HG03025 (cell line): ENCODE data around the gene IFI6.
A peak's percentile ranks its signal among the peaks of the same experiment; 100 is the strongest.

Experiments
- ATAC-seq: cut with Tn5 transposase; IDR thresholded peaks from one replicate; pipeline ENCODE4 v1.9.1; 2021; ENCODE audit warnings: mild to moderate bottlenecking, moderate library complexity; ENCODE audit not compliant: unreplicated experiment, low FRiP score

Gene IFI6

DNA sequence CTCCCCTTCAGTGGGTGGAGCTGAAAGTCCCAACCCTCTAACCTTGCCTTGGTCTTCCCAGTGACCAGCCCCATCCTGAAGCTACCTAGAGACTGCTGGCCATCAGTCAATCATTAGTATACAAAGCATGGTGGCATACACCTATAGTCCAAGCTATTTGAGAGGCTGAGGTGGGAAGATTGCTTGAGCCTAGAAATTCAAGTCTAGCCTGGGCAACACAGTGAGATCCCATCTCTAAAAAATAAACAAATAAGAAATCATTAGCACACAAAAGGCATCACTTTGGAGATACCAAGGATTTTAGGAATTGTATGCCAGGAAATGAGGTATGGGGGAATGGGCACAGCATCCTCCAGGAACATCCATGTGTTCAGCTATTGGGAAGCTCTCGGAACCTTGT, 4.4 kb upstream of the IFI6 start:
- no peak for ATAC-seq

DNA sequence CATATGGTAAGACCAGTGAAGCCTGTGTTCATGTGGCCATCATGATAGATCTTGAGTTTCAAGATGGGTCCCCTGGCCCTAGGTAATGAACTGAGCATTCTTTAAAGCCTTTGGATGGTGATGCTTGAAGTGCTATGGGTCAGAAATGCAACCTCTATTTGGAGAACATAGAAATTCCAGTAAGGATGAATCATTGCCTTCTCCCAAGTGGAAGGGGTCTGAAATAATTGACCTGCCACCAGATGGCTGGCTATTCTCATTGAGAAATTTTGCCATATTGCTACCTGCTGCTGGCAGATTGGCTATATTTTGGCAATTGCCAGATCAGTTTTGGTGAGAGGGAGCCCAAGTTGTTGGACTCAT, 739 bp upstream of the IFI6 start:
- no peak for ATAC-seq

DNA sequence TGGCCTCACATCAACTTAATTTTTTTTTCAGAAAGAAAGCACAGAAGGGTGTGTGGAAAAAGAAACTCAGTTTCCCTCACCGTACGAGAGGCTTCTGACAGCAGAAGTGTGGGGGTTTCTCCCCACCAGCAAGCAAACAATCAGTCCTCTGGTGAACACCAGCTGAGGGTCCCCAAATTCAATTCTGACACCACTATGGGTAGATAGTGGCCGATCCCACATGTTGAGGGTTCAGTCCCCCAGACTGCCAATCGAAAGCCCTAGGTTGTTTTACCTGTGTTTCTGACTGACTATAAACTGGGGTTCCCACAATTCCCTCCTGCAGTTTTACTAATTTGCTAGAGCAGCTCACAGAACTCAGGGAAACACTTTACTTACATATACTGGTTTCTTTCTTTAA, 2.1 kb downstream of the IFI6 start:
- ATAC-seq, result no peak

DNA sequence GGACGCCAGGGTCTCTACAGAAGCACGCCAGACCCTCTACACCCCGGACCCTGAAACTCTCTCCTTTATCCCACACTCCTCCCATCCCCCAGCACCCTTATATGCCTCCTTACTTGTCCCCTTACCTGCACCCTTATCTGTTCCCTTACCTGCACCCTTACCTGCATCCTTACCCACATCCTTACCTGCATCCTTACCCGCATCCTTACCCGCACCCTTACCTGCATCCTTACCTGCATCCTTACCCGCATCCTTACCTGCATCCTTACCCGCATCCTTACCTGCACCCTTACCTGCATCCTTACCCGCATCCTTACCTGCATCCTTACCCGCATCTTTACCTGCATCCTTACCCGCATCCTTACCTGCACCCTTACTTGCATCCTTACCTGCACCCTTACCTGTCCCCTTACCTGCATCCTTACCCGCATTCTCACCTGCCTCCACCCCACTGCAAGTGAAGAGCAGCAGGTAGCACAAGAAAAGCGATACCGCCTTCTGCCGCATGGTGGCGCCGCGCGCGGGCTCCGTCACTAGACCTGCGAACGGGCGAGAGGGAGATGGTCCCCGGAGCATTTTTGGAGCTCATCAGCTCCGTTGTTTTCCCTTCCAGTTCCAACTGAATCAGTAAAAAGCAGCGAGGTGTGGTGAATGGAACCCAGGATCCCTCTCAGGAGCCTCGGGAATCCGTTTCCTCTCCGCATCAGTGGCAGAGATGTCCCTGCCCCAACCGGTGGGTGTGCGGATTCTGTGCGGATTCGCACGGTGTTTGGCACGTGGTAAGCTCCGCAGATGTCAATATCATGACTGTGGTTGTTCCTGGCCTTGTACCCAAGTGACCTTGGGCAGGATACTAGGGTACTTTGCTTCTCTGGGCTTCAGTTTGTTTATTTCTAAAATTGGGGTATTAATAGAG, 2.9 kb downstream of the IFI6 start:
- ATAC-seq, result no peak

DNA sequence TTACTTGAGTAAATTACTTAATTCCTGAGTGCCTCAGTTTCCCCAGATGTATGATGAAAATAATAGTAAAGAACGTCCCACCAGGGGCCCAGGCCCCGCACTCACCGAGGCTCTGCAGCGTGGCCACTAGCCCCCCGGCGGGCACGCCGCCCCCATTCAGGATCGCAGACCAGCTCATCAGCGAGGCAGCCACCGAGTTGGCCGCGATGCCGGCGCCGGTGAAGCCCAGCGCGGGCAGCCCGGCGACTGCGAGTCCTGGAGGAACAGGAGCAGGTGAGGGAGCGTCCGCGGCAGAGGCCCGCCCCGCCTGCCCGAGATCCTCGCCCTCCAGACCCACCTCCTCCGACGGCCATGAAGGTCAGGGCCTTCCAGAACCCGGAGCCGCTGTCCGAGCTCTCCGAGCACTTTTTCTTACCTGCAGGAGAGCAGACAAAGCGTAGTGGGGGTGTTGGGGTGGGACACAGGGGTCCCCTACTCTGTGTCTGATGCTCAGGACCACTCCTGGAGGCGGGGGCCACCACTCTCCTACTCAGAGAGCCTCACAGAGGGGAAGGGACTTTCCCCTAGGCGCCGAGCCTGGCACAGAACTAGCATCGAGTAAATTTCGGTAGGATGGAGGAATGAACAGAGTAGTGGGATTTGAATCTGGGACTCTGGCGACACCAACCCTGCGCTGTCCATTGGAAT, 3.7 kb downstream of the IFI6 start:
- ATAC-seq, result no peak

DNA sequence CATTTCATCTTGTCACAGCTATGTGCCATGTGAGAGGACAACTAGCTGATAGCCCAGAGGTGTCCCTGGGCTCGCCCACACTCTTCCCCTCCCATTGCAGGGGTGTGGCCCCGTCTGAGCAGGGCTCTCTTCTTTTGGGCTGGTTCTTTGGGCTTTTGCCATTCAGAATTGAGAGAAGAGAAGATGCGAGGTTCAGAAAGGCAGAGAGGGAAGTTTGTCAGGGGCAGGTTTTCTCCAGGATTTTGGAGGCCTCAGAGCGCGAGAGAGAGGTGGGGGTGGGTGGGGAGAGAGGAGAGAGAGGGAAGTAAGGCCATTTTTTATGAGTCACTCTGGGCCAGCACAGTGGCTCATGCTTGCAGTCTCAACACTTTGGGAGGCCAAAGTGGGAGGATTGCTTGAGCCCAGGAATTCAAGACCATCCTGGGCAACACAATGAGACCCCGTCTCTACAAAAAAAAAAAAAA, 5.2 kb downstream of the IFI6 start:
- no peak for ATAC-seq

DNA sequence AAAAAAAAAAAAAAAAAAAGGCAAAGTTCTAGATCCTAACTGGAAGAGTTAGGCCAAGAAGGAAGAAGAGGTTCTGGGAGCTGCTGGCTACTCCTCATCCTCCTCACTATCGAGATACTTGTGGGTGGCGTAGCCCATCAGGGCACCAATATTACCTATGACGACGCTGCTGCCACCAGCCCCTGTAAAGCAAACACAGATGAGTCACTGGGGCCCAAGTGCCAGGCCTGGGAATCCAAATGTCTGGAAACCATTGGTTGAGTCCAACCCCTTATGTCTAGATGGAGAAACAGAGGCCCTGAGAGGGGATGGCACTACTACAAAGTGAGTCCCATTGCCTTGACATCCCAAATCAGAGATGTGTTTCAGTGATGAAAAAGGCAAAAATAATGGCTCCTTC, 5.7 kb downstream of the IFI6 start:
- no peak for ATAC-seq

DNA sequence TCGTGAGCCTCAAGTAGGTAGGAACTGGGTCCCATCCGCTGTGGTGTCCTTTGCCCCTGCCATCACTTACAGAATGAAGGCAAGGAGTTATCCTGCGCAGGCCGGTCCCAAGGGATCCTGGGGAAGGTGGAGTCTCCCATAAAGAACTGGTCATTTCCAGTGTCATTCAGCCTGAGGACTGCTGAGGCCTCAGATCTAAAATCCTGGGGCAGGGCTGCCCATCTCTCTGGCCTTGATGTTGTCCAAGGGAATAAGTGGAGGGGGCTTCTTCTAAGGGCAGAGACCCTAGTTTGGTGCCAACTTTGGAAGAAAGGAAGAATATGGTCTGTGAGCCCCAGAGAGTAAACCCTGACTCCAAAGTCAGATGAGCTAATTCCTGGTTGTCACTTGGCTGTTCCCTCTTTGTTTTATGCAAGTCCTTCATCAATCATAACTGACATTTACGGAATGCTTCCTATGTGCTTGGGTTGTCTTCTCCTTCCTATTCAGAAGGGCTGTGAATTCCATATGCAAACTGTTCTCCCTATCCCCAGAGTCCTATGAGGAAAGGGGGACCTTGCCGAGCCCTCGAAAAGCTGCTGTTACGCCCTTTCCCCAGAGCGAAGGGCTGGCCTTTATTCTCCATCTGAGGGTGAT, 6.9 kb downstream of the IFI6 start:
- ATAC-seq, result no peak

DNA sequence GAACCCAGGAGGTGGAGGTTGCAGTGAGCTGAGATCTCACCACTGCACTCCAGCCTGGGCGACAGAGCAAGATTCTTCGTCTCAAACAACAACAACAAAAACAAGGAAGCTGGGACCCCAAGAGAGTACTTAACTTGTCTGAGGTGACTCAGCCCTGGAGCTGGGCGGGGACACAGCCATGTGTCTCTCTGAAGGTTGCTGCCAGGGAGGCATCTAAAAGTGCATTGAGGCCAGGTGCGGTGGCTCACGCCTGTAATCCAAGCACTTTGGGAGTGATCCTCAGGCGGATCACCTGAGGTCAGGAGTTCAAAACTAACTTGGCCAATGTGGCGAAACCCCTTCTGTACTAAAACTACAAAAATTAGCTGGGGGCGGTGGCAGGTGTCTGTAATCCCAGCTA, 7.7 kb downstream of the IFI6 start:
- no peak for ATAC-seq

DNA sequence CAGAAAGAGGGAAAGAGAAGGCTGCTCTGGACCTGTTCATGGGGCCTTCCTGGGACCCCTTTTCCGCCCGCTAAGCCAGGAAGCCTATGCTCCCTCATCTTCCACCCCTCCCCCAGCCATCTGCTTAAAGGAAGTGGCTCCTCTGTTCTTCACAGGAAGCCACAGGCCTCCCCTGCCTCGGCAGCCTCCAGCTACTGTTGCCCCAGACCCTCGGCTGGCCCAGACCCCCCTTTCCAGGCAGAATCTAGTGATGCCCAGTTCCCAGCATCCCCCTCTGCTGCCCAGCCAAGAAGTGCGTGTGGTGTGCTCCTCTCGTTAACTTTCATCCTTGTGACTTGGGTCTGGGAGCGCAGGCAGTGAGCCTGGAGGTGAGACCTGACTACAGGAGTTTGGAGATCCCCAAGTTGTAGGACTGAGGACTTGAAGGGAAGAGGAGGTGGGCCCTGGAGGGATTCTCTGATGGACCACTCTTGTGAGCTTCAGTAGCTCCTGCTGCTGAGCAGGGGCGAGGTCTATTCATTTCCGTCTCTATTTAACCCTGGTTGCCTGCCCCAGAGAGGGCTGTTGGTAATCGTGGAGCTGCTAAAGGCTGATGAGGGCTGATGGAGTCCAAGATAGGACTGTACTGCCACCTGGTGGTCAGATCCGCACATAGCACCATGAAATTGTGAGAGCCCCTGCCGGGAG, 9.1 kb downstream of the IFI6 start:
- no peak for ATAC-seq

DNA sequence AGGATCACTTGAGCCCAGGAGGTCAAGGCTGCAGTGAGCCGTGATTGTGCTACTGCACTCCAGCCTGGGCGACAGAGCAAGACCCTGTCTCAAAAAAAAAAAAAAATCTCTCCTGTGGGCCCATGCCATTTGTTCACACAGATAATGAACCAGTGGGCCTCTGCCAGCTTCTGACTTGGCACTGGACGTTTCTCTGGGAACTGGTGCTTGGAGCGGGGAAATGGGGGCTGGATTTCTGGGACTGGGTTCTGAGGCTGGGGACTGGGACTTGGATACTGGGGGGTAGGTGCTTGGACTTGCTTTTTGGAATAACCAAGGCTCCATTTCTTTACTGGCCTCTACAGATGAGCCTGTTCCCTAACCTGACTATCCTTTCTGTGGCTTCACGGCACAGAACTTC, 9.7 kb downstream of the IFI6 start:
- no peak for ATAC-seq

DNA sequence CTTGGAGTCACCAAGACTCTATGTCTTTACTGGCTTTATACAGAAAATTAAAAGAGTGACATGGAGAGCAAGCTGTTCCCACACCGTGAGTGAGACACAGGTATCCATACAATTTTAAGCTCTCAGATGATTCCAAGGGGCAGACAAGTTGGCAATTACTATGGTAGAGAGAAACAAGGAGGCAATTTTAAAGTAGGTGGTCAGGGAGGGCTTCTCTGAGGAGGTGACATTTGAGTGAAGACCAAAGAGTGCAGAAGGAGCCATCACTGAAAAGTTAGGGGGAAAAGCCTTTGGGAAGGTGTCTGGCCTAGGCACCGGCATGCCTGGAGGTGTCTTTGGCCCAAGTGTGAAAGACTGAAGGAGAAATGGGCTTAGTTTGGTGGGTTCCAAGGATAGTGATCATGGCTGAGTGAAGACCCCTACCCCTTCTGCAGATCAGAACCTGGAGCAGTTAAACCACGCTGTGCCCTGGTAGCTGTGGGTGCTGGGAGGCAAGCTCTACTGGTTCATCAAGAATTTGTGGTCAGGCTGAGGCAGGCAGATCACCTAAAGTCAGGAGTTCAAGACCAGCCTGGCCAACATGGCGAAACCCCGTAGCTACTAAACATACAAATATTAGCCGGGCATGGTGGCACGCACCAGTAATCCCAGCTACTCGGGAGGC, 10.4 kb downstream of the IFI6 start:
- ATAC-seq, result no peak

DNA sequence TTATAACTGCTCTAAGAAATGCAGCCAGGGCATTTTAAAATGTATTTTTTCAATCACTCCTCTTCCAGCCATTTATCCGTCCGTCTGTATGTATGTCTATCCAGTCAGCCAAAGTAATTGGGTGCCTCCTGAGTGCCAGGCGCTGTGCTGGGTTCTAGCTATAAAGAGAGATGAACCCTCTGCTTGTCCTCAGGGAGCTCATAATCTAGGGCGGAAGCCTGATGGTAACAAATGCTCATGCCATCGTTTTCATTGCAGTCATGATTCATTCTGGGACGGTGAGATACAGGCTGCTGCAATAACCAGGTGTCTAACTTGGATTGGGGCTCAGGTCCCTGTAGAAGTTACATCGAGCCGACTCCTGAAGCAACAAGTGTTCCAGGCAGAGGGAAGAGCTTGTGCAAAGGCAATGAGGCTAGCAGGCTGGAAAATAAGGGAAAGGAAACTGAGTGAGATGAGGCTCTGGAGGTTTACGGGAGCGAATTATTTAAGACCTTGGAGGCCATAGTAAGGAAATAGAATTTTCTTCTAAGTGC, 11.6 kb downstream of the IFI6 start:
- peak; percentile 6 for ATAC-seq

DNA sequence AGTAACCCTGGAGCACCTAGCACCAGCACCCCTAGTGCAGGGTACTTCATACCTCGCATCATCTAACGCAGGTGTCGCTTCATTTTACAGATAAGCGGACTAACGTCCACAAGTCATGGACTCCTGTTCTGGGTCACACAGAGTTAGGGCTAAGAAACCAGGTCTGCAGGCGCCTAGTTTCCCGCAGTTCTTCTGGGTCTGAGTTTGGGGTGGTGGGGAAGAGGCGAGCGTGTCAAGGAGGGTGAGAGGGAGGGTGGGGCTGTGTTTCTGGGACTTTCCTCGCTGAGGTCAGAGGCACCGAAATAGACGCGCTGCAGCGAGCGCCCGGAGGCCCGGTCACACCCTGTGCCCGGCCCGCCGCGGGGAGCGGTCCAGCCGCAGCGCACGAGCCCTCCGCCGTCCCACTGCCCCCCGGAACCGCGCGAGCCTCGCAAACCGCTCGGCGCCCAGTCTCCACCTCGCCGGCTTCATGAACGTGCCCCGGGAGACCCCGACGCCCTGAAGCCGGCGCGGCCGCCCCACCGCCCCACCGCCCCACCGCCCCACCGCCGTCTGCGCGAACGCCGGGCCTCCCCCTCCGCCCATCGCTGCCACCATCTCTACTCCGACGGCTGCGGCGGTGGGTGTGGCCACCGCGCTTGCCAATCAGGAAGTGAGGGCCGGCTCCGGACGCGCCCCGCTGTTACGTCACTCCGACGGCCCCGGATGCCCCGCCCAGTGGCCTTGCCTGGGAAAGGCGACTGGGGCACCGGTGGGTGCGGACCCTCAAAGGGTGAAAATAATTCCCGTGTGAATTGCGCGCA, 12.3 kb downstream of the IFI6 start:
- peak; percentile 62 for ATAC-seq

DNA sequence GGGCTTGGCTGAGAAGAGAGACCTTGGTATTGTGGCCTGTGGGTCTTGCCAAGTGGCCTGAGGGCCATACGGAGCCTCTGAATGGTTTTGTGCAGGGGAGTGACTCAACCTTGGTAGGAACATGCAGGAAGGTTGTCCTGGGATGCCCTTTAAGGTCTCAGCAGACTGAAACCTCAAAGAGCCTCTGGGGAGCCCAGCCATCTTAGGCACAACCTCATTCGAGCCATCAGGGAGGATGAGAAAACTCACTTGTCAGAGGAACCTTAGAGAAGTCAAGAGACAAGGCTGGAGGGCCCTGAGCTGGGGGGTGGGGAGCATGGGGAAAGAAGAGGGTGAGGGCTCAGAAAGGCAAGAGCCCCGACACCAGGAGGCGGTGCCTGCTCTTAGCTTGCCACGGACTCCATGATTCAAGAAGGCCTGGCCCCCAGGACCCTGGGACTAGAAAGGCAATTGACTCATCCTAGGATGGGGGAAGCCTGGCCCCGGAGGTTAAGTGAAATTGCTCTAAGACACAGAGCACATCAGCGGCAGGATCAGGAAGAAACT, 13.0 kb downstream of the IFI6 start:
- ATAC-seq, result peak; percentile 13

DNA sequence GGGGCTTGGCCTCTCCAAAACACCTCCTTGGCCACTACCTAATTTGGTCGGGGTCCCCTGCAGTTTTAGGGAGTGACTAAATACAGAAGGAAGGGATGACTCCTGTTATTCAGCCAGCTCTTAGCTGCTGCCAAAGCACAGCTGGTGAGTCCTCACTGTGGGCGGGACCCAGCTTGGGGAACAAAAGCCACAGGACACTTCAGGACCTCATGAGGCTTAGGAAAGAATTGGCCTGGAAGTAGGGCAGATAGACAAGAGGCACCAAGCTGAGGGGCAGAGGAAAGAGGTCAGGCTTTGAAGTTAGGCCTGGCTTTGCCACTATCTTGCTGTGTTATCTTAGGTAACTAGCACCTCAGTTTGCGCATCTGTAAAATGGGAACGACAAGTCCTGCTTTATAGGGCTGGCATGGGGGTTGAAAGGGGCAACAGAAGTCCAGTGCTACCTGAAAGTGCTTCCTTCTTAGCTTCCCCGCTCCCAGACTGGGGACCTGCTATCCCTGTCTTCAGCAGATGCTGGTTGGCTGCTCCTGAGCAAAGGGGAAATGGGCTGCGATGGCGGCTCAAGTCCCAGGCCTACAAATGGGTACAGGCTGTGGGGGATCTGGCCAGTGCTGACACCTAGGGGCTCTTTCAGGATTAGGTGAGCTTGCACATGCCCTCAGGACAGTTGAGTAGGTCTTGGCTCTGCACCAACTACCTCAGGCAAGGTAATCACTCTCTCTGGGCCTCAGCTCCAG, 15.7 kb downstream of the IFI6 start:
- no peak for ATAC-seq

DNA sequence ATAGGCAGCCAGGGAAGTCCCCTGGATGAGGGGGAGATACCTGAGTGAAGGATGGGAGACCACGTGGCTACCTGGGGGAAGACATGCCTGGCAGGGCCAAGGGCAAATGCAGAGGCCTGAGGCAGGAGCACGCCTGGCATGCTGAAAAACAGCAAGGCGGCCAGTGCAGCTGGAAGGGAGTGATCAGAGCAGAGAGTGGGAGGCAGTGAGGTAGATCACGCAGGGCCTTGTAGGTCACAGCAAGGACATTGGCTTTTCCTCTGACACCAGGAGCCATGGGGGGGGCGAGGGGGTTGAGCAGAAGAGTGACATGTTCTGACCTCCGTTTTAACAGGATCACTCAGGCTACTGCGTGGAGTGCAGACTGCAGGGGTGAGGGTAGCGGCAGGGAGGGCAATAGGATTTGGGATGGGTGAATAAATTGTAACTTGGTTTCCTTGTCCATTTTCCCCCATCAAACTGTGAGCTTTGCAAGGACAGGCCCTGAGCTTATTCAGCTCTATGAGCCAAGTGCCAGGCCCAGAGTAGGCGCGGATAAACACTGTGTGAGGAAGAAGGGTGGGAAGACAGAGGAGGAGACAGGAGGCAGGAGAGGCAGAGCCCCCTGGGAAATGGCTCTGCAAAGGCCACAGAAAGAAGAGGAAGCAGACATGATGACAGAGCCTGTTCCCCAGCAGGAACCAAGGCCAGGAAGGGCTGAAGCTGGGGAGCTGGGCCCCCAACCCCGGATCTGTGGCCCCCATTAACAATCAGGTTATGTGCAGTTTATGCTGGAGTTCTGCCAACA, 16.6 kb downstream of the IFI6 start:
- no peak for ATAC-seq
